Activated CD4-positive, alpha-beta T cell treated with anti-CD3 and anti-CD28 coated beads, Interleukin-2, amount 10 ng/mL, durations not matched to agents 24 days and 14 days (primary cell): ENCODE measurements around the gene NETO2. TPM values are rescaled to one million over a fixed set of nuclear protein-coding genes. Genes with fewer than 3 reads are reported as not detected.
"Not testable (repeated sequence)": the region's sequence is repeated elsewhere in the genome, so short reads cannot be mapped to it uniquely, and the experiment has no call there.

Experiments
- DNase-seq: peaks from one replicate; pipeline ENCODE4 v3.0.0; 2022
- H3K27ac Mint-ChIP-seq: one replicate; pipeline ENCODE4 v1.8.0; 2022; ENCODE audit warnings: mild to moderate bottlenecking, mixed read lengths
- H3K27me3 Mint-ChIP-seq: one replicate; pipeline ENCODE4 v1.8.0; 2022; ENCODE audit warnings: mixed read lengths
- H3K36me3 Mint-ChIP-seq: one replicate; pipeline ENCODE4 v1.8.0; 2022; ENCODE audit warnings: low read depth, mild to moderate bottlenecking, mixed read lengths
- H3K4me1 Mint-ChIP-seq: one replicate; pipeline ENCODE4 v1.8.0; 2021; ENCODE audit warnings: mixed read lengths
- H3K4me3 Mint-ChIP-seq: one replicate; pipeline ENCODE4 v1.8.0; 2022; ENCODE audit warnings: mild to moderate bottlenecking, moderate library complexity, mixed read lengths
- H3K9me3 Mint-ChIP-seq: one replicate; pipeline ENCODE4 v1.8.0; 2021; ENCODE audit warnings: mixed read lengths
- intact Hi-C: fragments of 100-400 bp; cut with micrococcal nuclease; formaldehyde crosslinking; loops from one replicate; pipeline ENCODE4 v1.15.1; 2023
- total RNA-seq: library from RNA; stranded (reverse); gene quantifications from 2 replicates; pipeline ENCODE4 v1.2.3, GENCODE V29; 2022

The NETO2 gene
- total RNA-seq, 1 donor from 2014 or later = 18.9 TPM

- Mint-ChIP-seq H3K4me3 (no peak overlapping the region), H3K4me1 (peaks cover 10% of the 10 kb centered on the region), H3K27ac (no peak overlapping the region), H3K36me3 (peaks cover 14% of the 10 kb centered on the region), H3K9me3 (no peaks in the 10 kb centered on the region), H3K27me3 (no peaks in the 10 kb centered on the region)
- intact Hi-C loops = loop anchor here (1.0 to 5.0 kb wide), 2 partner anchors 281 to 1045 kb away; partner anchors contain the start of gene C16orf87
- DNase-seq = no peak
These were observed 30.6 kb downstream of the NETO2 start for GRCh38 chr16:47113130-47113529.

DNA sequence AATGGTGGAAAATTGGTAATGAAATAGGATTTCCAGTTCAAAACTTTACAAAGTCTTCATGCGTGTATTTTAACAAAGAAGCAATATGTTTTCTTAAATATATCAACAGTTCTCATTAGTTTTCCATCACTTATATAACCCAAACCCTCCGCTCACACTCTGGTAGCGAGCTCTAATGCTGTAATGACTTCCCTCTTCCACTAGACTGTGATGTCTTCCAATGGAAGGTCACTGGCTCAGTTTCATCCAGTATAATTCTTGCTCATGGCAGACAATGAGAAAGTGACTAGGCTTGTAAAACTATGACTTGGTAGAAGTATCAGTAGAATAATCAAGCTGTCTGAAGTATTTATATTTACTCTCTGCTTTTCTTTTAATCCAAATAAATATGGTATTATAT lies 32.8 kb downstream of the NETO2 start:
- Mint-ChIP-seq H3K4me3 (no peak overlapping the region), H3K9me3 (no peaks in the 10 kb centered on the region), H3K27me3 (no peaks in the 10 kb centered on the region), H3K27ac (no peak overlapping the region), H3K4me1 (peaks cover 10% of the 10 kb centered on the region), H3K36me3 (peaks cover 13% of the 10 kb centered on the region)
- no peak for DNase-seq
- intact Hi-C loops = loop anchor here (5.0 kb wide), 1 partner anchor 279 kb away; the partner anchor contains the start of gene C16orf87

- H3K9me3 Mint-ChIP-seq = no peaks in the 10 kb centered on the region
- intact Hi-C loops = no loop called here
- no peak for DNase-seq
- H3K27ac Mint-ChIP-seq = no peak overlapping the region
- H3K27me3 Mint-ChIP-seq = no peaks in the 10 kb centered on the region
- peaks cover 5% of the 10 kb centered on the region for H3K4me1 Mint-ChIP-seq
- H3K4me3 Mint-ChIP-seq = no peak overlapping the region
- peaks cover 18% of the 10 kb centered on the region for H3K36me3 Mint-ChIP-seq
These were observed 34.4 kb downstream of the NETO2 start for GRCh38 chr16:47109361-47109760.

DNA sequence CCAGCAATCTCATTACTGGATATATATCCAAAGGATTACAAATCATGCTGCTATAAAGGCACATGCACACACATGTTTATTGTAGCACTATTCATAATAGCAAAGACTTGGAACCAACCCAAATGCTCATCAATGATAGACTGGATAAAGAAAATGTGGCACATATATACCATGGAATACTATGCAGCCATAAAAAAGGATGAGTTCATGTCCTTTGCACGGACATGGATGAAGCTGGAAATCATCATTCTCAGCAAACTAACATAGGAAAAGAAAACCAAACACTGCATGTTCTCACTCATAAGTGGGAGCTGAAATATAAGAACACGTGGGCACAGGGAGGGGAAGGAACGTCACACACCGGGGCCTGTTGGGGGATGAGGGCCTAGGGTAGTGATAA lies 40.8 kb downstream of the NETO2 start:
- H3K27me3 Mint-ChIP-seq, H3K4me1 Mint-ChIP-seq, DNase-seq, H3K9me3 Mint-ChIP-seq, H3K4me3 Mint-ChIP-seq, intact Hi-C loops, H3K27ac Mint-ChIP-seq: not testable (repeated sequence)
- peaks cover 30% of the 10 kb centered on the region for H3K36me3 Mint-ChIP-seq

DNA sequence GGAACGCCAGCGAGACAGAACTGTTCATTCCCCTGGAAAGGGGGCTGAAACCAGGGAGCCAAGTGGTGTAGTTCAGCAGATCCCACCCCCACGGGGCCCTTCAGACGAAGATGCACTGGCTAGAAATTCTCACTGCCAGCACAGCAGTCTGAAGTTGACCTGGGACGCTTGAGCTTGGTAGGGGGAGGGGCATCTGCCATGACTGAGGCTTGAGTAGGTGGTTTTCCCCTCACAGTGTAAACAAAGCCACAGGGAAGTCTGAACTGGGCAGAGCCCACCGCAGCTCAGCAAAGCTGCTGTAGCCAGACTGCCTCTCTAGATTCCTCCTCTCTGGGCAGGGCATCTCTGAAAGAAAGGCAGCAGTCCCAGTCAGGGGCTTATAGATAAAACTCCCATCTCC lies 46.6 kb downstream of the NETO2 start:
- DNase-seq, H3K27ac Mint-ChIP-seq, H3K4me1 Mint-ChIP-seq, H3K9me3 Mint-ChIP-seq, H3K4me3 Mint-ChIP-seq, intact Hi-C loops, H3K27me3 Mint-ChIP-seq: not testable (repeated sequence)
- peaks cover 24% of the 10 kb centered on the region for H3K36me3 Mint-ChIP-seq

DNA sequence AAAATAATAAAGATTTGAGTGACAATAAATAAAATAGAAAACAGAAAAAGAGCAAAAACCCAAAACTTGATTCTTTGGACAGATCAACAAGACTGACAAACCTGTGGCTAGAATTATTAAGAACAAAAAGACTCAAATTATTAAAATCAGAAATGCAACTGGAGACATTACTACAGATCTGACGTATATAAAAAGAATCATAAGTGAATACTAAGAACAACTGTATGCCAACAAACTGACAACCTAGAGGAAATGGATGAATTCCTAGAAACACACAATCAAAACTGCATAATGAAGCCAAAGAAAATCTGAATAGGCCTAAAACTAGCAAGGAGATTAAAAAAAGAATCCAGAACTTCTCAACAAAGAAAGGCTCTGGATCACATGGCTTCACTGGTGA lies 47.4 kb downstream of the NETO2 start:
- H3K36me3 Mint-ChIP-seq = peaks cover 24% of the 10 kb centered on the region
- no peak for DNase-seq
- intact Hi-C loops = no loop called here
- peaks cover 4% of the 10 kb centered on the region for H3K4me1 Mint-ChIP-seq
- peaks cover 5% of the 10 kb centered on the region for H3K9me3 Mint-ChIP-seq
- H3K27ac Mint-ChIP-seq = no peak overlapping the region
- H3K4me3 Mint-ChIP-seq = no peak overlapping the region
- H3K27me3 Mint-ChIP-seq = no peaks in the 10 kb centered on the region

- Mint-ChIP-seq H3K4me1 (no peaks in the 10 kb centered on the region), H3K27ac (no peak overlapping the region), H3K4me3 (no peak overlapping the region), H3K9me3 (no peaks in the 10 kb centered on the region), H3K36me3 (peaks cover 3% of the 10 kb centered on the region), H3K27me3 (no peaks in the 10 kb centered on the region)
- intact Hi-C loops = no loop called here
- DNase-seq = no peak
These were observed 59.5 kb downstream of the NETO2 start for GRCh38 chr16:47084198-47084597.

GRCh38 chr16:47082099-47082865 lies 61.5 kb downstream of the NETO2 start:
- no peak overlapping the region for H3K4me3 Mint-ChIP-seq
- no peaks in the 10 kb centered on the region for H3K4me1 Mint-ChIP-seq
- no peaks in the 10 kb centered on the region for H3K27me3 Mint-ChIP-seq
- intact Hi-C loops = no loop called here
- no peaks in the 10 kb centered on the region for H3K9me3 Mint-ChIP-seq
- peaks cover 3% of the 10 kb centered on the region for H3K36me3 Mint-ChIP-seq
- no peak overlapping the region for H3K27ac Mint-ChIP-seq
- DNase-seq = no peak

DNA sequence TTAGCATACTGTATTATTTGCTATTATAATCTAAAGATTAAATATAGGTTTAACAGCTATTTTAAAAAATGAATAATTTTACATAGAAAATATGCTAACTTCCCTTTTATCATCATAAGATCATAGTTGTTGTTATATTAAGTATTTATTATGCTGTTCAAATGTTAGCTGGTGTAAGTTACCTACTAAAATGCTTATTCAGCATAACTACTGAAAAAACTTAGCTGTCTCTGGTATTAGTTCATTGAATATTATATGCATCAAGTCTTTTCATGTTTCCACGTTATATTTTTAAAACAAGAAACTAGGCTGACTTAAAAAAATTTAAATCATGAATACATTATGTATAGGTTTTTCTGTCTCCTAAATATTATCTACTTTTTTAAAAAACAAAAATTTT lies 62.6 kb downstream of the NETO2 start:
- DNase-seq = no peak
- Mint-ChIP-seq H3K4me3 (no peak overlapping the region), H3K9me3 (no peaks in the 10 kb centered on the region), H3K27ac (no peak overlapping the region), H3K27me3 (no peaks in the 10 kb centered on the region), H3K4me1 (peaks cover 2% of the 10 kb centered on the region), H3K36me3 (peaks cover 3% of the 10 kb centered on the region)
- intact Hi-C loops = no loop called here

GRCh38 chr16:47079860-47080259 lies 63.9 kb downstream of the NETO2 start:
- H3K27ac Mint-ChIP-seq = no peak overlapping the region

GRCh38 chr16:47073223-47074155 lies 70.3 kb downstream of the NETO2 start:
- H3K4me1 Mint-ChIP-seq = peaks cover 26% of the 10 kb centered on the region
- H3K27me3 Mint-ChIP-seq = no peaks in the 10 kb centered on the region
- peaks cover 5% of the 10 kb centered on the region for H3K9me3 Mint-ChIP-seq
- DNase-seq = no peak
- intact Hi-C loops = no loop called here
- peaks cover 1% of the 10 kb centered on the region for H3K36me3 Mint-ChIP-seq
- H3K27ac Mint-ChIP-seq = peak overlapping the region; percentile 15
- no peak overlapping the region for H3K4me3 Mint-ChIP-seq

More at GRCh38 chr16:47079860-47080259, 63.9 kb downstream of the NETO2 start:
- DNase-seq = no peak
- intact Hi-C loops = no loop called here
- H3K4me3 Mint-ChIP-seq = no peak overlapping the region
- H3K36me3 Mint-ChIP-seq = peaks cover 3% of the 10 kb centered on the region
- H3K27me3 Mint-ChIP-seq = no peaks in the 10 kb centered on the region
- no peaks in the 10 kb centered on the region for H3K9me3 Mint-ChIP-seq
- H3K4me1 Mint-ChIP-seq = peaks cover 3% of the 10 kb centered on the region

DNA sequence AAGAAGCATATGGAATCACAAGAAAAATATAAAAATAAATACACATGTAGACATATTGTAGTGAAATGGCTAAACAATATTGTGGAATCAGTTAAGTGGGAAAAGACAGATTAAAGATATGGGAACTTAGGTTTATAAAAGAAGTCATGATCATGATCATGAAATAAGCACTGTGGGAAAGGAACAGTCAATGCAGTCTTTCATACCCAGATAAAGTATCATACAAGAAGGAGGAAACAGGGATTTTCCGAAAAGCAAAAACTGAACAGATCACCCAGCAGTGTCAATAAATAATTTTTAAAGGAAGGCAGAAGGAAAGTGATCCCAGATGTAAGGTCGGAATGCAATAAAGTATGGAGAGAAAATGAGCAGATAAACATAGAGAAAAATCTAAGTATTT lies 71.6 kb downstream of the NETO2 start:
- H3K27ac Mint-ChIP-seq = no peak overlapping the region
- intact Hi-C loops = no loop called here
- H3K4me3 Mint-ChIP-seq = no peak overlapping the region
- peaks cover 1% of the 10 kb centered on the region for H3K36me3 Mint-ChIP-seq
- H3K4me1 Mint-ChIP-seq = peaks cover 26% of the 10 kb centered on the region
- no peaks in the 10 kb centered on the region for H3K27me3 Mint-ChIP-seq
- DNase-seq = no peak
- peaks cover 5% of the 10 kb centered on the region for H3K9me3 Mint-ChIP-seq

- Mint-ChIP-seq H3K4me3 (no peak overlapping the region), H3K36me3 (peaks cover 1% of the 10 kb centered on the region), H3K4me1 (peaks cover 23% of the 10 kb centered on the region), H3K27ac (peak overlapping the region; percentile 84), H3K9me3 (peaks cover 5% of the 10 kb centered on the region), H3K27me3 (no peaks in the 10 kb centered on the region)
- intact Hi-C loops = no loop called here
- no peak for DNase-seq
These were observed 73.7 kb downstream of the NETO2 start for GRCh38 chr16:47069841-47070584.
